ENCODE measurements around the gene CAMSAP1.

Gene CAMSAP1

DNA sequence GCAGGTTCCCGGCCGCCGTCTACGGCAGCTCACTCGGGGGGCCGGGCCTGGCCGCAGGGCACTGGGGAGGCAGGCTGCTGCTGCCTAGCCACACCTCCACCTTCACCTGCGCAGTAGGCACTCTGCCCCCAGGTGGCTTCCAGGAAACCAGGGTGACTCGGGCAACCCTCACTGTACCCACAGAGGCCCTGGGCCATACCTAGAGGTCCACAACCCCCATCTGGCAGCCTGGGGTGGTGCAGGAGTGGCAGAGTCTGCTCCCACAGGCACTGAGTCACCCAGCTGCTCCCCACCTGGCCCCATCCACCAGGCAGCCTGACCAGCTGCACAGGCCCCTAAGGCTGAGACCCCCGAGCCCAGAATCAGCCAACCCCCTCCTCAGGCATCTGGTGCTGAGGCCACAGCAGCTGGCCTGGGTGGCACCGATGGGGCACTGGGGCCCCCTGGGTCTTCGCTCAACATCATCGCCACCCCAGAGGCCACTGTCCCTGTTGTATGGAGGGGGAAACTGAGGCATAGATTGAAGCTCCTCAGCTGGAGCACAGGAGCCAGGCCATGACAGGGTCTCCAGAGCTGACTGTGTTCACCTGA lies 135.2 kb downstream of the CAMSAP1 start (continued):
- TF ChIP-seq ZBTB6 (tag by site-specific recombination; IDR thresholded peaks at IDR 0.05) (no peak), GLI2 (tag by site-specific recombination; IDR thresholded peaks at IDR 0.05; ENCODE audit: borderline replicate concordance, low read depth) (no peak)
- TF ChIP-seq, protein P1, sequence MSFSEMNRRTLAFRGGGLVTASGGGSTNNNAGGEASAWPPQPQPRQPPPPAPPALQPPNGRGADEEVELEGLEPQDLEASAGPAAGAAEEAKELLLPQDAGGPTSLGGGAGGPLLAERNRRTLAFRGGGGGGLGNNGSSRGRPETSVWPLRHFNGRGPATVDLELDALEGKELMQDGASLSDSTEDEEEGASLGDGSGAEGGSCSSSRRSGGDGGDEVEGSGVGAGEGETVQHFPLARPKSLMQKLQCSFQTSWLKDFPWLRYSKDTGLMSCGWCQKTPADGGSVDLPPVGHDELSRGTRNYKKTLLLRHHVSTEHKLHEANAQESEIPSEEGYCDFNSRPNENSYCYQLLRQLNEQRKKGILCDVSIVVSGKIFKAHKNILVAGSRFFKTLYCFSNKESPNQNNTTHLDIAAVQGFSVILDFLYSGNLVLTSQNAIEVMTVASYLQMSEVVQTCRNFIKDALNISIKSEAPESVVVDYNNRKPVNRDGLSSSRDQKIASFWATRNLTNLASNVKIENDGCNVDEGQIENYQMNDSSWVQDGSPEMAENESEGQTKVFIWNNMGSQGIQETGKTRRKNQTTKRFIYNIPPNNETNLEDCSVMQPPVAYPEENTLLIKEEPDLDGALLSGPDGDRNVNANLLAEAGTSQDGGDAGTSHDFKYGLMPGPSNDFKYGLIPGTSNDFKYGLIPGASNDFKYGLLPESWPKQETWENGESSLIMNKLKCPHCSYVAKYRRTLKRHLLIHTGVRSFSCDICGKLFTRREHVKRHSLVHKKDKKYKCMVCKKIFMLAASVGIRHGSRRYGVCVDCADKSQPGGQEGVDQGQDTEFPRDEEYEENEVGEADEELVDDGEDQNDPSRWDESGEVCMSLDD (tag by site-specific recombination; IDR thresholded peaks at IDR 0.05): no peak

- H3K4me1 ChIP-seq (ENCODE audit: control insufficient read depth, insufficient read depth, low read length): no peaks in the 10 kb centered on the region
- ChIA-PET CTCF (no interaction called here), POLR2A (no interaction called here)
- no peaks in the 10 kb centered on the region for H3K9me3 ChIP-seq (ENCODE audit: control insufficient read depth, insufficient read depth, low read depth, low read length)
- H3K4me3 ChIP-seq (ENCODE audit: low read depth, low read length): no peak overlapping the region
- TF ChIP-seq ZNF155 (tag by site-specific recombination; IDR thresholded peaks at IDR 0.05) (no peak), BCL11B (tag by site-specific recombination; IDR thresholded peaks at IDR 0.05; ENCODE audit: low read depth) (no peak), ZNF776 (tag by site-specific recombination; IDR thresholded peaks at IDR 0.05; ENCODE audit: borderline replicate concordance) (no peak), ZNF2 (tag by site-specific recombination; IDR thresholded peaks at IDR 0.05) (no peak), ZNF112 (tag by site-specific recombination; IDR thresholded peaks at IDR 0.05) (no peak), ZNF664 (tag by site-specific recombination; IDR thresholded peaks at IDR 0.05) (no peak), ZNF292 (tag by site-specific recombination; IDR thresholded peaks at IDR 0.05; ENCODE audit: borderline replicate concordance, low read depth) (no peak), BCL6B (tag by site-specific recombination; IDR thresholded peaks at IDR 0.05) (no peak), ZNF510 (tag by site-specific recombination; IDR thresholded peaks at IDR 0.05; ENCODE audit: insufficient replicate concordance) (no peak), GLIS1 (tag by site-specific recombination; IDR thresholded peaks at IDR 0.05) (no peak), ZNF555 (tag by site-specific recombination; conservative IDR thresholded peaks at IDR 0.05) (no peak), ZNF488 (tag by site-specific recombination; IDR thresholded peaks at IDR 0.05) (no peak), ZNF302 (tag by site-specific recombination; IDR thresholded peaks at IDR 0.05; ENCODE audit: low read depth) (no peak), ZSCAN30 (tag by site-specific recombination; IDR thresholded peaks at IDR 0.05) (no peak)
- TF ChIP-seq, protein P2, sequence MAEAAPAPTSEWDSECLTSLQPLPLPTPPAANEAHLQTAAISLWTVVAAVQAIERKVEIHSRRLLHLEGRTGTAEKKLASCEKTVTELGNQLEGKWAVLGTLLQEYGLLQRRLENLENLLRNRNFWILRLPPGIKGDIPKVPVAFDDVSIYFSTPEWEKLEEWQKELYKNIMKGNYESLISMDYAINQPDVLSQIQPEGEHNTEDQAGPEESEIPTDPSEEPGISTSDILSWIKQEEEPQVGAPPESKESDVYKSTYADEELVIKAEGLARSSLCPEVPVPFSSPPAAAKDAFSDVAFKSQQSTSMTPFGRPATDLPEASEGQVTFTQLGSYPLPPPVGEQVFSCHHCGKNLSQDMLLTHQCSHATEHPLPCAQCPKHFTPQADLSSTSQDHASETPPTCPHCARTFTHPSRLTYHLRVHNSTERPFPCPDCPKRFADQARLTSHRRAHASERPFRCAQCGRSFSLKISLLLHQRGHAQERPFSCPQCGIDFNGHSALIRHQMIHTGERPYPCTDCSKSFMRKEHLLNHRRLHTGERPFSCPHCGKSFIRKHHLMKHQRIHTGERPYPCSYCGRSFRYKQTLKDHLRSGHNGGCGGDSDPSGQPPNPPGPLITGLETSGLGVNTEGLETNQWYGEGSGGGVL (tag by site-specific recombination; IDR thresholded peaks at IDR 0.05): no peak
- no peak overlapping the region for H3K27ac ChIP-seq (ENCODE audit: extremely low read depth, low read depth, low read length)
- no peaks in the 10 kb centered on the region for H3K36me3 ChIP-seq (ENCODE audit: control insufficient read depth in 2 of 2, insufficient read depth in 1 of 2, low read length in 2 of 2)
Observed at GRCh38 chr9:135771401-135772051, 135.8 kb downstream of the CAMSAP1 start.
